Measurements from ENCODE around the gene ZBTB2.
A peak's percentile ranks its signal among the peaks of the same experiment; 100 is the strongest.
"Not testable (repeated sequence)": the region's sequence is repeated elsewhere in the genome, so short reads cannot be mapped to it uniquely, and the experiment has no call there.

The ZBTB2 gene

DNA sequence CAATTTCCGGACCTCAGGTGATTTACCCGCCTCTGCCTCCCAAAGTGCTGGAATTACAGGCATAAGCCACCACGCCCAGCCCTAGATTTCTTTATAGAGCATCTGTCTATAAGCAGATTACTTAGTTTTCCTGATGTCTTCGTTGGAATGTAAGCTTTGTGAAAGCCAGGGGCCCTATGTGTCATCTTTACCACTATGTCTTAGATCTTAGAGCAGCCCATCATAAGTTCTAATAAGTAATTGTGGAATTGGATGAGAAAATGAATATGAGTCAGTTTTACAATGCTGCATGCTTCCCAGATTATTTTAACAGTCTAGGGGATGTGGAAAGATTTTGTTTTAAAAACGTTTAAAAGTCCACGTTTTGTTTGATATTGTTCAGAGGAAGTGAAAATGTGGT is 9.1 kb upstream of the ZBTB2 start:
- DNase-seq: no peak

DNA sequence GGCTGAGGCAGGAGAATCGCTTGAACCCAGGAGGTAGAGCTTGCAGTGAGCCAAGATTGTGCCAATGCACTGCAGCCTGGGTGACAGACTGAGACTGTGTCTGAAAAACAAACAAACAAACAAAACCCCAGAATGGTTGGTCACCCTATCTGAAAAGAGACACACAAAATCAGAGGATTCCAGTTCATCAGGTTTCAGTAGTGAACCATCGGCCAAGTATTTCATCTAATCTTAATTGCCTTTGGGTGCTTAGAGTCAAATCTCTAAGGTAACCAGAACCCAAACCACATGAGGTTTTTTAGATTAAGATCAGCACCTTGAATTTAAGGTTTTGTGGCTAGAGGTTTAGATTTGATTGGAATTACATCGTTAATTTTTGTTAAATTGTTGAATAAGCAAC is 8.3 kb upstream of the ZBTB2 start:
- no peak for DNase-seq

DNA sequence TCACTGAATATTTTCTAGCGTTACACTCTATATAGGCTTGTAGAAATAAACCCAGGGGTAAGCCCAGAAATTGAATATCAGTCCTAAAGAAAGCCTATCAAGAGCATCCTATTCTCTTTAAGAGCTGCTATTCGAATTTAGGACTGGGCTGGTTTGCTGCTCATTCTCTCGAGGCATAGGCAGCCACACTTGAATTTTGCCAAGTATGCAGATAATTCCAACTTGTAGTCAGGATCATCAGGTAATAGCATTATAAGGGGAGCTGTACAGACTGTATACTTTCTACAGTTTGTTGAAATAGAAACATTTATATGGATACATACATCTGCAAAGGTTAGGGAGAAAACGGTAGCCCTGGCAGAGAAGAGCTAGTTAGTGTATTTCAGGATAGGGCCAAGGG is 2.1 kb upstream of the ZBTB2 start:
- no peak for DNase-seq

DNA sequence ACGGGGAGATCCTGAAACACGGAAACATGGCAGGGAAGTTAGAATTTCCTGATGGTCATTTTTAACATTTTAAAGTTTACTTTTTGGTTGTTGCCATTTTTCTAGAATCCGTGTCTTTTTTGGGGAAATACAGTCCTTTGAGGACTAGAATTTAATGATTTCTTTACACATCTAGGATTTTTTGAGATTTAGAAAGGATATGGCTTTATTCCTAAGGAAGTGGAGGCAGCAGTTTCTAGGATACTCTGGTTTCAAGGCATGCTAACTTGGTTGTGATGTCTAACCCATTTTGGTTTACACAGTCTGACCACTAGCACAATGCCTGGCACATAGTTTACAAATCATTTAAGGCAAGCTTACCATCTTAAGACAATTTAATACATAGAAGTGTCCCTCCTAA is 1.1 kb upstream of the ZBTB2 start:
- DNase-seq: no peak

DNA sequence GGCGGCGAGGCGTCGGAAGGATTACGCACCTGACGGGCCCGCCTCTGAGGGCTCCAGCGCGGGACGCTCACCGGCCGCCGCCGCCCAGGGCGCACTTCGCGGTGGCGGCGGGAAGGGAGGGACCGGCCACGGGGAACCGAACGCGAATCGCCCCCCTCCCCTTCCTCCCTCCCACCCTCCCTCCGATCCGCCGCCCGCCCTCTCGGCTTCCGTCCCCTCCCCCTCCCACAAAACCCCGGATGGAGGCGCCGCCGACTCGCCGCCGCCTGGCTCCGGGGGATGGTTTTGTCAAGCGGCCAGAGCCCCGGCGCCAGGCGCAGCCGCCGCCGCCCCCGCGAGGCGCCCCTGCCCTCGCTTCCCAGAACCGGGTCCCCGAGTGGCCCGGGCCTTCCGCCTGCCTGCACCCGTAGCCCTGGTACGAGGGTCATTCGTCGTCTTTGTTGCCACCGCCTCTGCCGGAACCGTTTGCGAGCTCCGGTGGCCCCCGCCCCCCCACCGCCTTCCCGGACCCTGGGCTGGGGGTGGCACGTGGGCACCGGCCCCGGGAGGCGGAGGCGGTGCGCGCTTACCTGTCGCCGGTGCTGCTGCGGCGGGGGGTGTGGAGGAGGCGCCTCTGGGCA is 398 bp downstream of the ZBTB2 start:
- DNase-seq: no peak

DNA sequence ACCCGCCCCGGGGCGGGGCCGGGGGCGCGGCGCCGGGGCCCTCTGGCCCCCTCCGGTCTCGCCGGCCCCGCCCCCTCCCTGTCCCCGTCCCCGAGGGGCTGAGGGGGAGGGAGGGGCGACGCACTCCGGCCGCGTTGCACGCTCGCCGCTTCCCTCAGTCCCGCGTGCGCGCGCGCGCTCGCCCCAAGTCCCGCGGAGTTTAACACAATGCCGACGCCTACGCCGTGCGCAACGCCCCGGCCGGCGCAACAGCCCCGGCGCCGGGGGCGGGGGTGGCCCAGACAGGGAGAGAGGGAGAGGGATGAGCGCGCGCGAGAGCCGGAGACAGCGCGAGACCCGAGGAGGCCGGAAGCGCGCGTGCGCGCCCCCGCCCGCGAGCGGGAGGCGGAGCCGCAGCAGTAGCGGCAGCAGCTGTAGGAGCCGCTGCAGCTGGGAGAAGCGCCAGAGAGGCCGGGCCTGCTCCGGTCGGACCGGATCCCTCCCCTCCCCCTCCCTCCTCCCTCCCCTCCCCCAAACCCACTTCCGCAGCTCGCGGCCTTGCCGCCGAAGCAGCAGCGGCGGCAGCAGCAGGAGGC is 996 bp downstream of the ZBTB2 start:
- DNase-seq: peak; percentile 70

DNA sequence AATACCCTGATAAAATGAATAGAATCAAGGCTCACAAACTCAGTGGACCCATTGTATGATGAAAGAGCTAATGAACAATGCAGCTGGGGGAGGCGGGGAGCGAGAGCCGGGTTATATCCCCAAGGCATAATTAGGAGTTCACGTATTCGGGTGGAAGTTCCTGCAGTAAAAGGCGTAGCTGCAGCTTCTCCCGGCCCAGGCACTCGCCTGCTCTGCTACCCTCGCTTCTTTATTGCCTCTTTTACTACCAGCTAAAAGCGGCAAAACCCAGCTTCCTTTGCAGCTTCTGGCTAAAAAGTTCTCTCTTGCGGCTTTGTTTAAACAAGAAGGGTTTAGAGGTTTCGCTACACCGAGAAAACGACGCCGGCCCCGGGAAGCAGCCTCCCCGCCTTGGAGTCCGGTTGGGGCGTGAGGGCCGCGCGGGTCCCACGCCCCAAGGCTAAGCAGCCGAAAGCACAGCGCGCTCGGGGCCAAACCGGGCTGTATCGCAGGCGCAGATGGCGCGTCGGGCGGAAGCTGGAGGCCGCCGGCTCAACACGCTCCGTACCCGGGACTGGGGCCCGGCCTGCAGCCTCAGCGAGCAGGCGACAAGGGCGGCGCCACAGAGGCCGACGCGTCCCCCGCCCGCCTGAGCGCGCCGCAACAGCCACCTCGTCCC is 1.6 kb downstream of the ZBTB2 start:
- peak; percentile 14 for DNase-seq

DNA sequence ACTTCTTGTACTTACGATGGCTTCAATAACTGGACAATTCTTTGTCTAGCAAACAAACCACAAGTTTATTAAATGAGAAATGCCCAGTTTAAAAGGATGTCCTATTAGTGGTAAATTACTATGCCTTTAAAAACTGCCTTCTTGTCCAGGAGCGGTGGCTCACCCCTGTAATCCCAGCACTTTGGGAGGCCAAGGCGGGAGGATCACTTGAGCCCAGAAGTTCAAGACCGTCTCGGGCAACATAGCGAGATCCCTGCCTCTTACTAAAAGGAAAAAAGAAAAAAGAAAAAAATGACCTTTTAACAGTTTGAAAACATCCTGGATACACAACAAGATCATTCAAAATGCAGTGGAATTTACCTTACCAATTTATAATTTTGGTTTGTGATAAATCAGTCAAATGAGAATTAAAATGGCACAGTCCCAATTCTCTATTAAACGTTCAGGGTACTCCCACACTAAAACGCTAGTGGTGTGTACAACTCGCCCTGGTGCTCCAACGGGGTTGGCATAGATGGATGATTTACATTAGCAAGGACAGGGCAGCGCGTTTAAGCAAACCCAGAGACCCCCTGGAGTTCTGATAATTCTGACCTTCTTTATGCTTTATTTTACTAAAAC is 2.3 kb downstream of the ZBTB2 start:
- no peak for DNase-seq

DNA sequence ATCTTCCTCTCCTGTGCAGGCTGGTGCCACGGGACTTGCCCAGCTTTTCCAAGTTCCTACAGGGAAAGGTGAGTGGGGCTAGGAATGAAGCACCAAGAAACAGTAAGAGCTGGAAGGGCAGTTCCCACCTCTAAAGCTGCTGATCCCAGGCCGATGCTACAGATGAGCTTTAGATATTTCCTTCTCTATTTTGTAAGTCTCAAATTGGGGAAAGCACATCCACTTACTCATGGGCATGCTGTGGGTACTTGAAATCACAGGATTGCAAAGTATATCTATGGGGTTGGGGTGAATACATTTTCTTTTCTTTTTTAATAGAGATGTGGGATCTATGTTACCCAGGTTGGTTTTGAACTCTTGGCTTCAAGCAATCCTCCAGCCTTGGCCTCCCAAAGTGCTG is 3.1 kb downstream of the ZBTB2 start:
- DNase-seq: no peak

DNA sequence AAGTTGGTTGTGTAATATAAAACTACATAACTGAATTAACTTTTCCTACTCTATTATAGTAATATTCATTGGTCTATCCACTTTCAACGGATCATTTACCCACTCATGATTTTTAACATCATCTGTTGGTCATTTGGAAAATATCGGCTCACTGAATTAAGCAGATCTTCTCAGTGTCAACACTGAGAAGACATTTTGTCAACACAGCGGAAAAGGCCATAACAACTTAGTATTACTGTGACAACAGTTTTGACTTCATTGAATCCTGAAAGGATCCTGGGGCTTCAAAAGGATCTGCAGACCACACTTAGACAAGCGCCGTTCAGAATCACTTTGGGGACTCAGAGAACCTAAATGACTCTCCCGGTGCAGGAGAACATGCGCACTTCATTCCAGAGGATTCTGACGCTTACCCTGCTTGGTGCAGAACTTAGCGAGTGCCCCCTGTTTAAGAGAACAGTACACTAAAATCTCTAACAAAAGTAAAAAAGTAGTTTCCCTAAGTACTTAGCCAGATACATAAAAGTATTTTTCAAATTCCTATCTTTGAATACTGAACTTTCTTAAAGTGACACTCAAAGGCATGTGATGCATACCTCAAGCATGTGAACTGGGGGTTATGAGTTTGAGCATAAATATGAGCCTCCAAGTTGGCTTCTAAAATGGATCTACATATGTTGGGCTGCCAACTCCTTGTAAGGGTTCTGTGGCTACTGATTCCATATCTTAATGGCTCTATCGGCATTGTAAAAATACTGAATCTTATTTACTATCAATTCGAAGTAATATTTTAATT is 4.0 kb downstream of the ZBTB2 start:
- DNase-seq: no peak

DNA sequence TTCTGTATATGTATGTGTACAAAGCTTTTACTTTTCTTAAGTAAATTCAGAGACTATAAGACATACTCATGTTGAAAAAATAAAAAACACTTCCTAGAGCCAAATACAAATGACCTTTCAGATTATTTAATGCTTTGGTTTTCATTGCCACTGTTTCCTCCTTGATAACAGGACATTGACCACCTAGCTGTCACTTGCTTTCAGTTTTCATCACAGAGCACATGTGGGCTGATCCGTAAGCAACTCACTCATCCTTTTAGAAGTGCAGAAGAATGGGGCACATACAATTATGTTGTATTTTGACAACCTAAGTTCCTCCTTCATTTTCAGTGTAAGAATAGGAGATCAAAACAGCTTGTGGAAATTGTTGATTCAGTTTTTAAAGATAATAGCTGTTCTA is 6.2 kb downstream of the ZBTB2 start:
- no peak for DNase-seq

DNA sequence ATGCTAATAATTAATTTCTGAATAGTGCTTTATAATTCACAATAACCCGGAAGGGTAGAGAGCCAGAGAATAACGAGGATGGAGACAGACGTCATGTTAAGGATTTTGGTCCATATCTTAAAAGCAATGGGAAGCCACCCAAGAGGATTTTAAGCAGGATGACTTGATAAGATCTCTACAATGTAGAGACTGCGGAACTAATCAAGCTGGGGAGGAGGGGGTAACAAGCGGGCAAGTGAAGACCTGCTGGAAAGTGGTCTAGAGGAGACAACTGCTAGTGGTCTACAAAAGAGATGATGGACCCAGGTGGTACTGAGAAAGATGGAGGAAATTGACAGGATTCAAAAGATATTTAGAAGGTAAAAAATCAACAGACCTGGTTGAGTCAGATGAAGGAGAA is 7.2 kb downstream of the ZBTB2 start:
- DNase-seq: no peak

DNA sequence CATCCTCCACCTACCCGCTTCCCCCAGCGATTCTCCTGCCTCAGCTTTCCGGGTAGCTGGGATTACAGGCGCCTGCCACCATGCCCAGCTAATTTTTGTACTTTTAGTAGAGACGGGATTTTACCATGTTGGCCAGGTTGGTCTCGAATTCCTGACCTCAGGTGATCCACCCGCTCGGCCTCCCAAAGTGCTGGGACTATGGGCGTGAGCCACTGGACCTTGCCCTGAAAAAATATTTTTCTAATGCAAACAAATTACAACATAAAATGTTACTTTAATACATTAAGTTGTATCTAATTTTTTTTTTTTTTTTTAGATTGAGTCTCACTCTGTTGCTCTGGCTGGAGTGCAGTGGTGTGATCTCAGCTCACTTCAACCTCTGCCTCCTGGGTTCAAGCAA is 8.7 kb downstream of the ZBTB2 start:
- not testable (repeated sequence) for DNase-seq

DNA sequence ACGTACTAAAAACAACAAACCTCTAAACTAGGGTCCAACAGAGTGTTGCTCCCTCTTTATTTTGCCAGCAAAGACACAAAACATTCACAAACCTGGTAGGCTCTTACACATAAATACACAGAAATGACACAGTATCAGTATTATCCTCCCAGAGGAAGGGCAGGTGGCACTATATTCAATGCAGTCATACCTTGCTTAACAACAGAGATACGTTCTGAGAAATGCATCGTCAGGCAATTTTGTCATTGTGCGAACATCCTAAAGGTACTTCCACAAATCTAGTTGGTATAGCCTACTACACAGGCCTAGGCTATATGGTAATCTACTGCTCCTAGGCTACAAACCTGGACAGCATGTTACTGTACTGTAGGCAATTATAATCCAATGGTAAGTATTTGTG is 9.6 kb downstream of the ZBTB2 start:
- DNase-seq: no peak

DNA sequence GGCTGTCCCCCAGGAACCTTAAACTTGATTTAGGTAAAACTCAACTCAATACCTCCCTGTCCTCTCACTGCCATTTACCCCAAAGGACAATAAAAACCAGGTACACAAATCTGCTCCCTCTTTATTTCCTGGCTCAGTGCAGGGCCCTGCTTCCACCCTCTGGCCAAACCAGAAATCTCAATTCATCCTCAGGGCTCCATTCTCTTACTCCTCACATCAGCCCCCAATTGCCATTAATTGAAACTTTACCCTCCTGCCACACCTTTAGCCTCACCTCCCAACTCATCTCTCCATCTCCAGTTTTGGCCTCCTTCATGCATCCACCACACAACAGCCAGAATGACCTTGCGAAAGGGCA is 10.5 kb downstream of the ZBTB2 start:
- no peak for DNase-seq

DNA sequence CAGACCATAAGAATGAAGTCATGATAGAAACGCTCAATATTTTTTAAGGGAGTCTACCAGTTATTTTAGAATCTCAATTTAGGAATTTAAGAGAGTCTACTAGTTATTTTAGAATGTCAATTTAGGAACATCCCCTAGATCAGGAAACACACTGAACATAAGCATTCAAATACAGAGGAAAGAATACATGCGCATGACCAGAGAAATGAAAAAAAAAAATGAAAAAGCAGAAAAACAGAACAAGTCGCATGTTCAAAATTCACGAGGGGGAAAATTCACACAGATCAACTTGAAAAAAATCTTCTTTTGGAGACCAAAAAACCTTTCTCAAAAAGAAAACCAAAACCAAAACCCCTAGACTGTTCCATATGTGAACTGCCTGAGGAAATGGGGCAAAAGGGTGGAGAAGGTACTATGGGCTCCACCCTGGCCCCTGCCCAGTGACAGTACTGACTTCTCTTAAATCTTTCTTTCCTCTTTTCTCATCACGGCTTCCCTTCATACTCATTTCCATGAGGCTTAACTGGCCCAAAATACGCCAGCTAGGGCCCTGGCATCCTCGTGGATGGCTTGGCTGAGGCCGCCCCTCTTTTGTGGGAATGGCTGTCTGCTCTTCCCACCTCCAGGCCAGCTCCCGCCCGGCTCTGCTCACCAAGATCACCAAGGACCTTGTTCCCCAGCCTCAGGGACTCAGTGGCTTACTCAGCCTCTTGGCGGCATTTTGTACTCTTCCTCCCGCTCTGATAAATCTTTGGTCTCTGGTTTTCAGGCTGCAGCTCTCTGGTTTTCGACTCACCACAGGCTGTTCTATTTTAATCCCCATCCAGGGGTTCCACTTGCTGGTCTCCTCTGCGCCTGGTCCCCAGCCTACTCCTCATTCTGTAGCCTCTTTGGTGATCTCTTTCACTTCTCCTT is 11.2 kb downstream of the ZBTB2 start:
- no peak for DNase-seq

DNA sequence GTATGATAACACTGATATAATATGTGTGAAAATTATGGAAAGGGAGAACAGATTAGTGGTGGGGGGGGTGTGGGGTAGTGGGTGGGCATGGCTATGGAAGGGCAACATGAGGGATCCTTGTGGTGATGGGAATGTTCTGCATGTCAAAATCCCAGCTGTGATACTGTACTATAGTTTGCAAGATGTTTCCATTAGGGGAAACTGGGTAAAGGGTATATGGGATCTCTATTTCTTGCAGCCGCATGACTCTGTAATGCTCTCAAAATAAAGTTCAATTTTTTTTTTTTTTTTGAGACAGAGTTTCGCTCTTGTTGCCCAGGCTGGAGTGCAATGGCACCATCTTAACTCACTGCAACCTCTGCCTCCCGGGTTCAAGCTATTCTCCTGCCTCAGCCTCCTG is 14.3 kb downstream of the ZBTB2 start:
- DNase-seq: no peak

DNA sequence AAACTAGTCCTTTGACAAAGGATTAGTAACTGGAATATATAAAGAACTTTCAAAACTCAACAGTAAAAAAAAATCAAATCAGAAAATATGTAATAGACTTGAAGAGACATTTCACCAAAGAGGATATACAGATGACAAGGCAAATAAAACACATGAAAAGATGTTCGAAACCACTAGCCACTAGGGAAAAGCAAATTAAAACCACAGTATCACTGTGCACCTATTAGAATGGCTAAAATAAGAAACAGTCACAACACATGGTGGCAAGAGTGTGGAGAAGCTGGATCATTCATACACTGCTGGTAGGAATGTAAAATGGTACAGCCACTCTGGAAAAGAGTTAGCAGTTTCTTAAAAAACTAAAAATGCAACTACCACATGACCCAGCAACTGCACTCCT is 14.9 kb downstream of the ZBTB2 start:
- no peak for DNase-seq

DNA sequence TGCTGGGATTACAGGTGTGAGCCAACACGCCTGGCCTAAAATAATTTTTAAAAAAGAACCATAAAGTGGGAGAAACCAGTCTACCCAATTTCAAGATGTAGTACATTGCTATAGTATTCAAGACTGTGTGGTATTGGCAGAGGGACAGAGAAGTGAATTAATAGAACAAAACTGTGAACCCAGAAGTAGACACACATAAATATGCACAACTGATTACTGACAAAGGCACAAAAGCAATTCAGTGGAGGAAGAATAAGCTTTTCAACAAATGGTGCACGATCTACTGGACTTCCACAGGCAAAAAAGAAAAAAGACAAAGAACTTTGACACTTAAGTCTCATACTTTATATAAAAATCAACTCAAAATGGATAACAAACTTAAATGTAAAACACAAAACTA is 15.5 kb downstream of the ZBTB2 start:
- DNase-seq: no peak

DNA sequence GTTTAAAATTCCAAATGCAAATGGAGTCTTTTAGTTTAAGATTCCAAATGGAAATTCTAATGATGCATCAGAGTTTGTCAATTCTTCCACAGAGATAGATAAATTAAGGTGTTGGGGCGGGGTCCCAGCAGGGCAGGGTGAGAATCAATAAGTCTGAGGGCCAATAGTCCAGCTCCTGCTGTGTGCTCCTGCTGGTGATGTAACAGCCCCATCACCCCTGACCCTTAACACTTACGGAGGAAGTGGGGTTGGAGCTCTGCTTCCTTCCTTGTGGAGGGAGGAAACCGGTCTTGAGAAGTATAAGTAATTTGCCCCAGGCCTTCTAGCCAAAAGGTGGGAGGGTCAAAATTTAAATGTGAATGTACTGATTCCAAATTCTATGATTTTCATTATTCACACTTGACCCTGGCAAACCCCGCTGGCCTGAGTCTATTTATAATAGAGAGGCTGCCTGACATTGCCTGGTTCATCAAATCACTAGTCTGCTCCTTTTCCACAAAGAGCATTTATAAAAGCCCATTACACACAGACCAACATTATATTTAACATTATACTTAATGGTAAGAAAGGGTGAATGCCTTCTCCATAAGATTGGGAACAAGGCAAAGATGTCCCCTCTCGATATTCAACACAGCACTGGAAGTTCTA is 17.2 kb downstream of the ZBTB2 start:
- DNase-seq: no peak

DNA sequence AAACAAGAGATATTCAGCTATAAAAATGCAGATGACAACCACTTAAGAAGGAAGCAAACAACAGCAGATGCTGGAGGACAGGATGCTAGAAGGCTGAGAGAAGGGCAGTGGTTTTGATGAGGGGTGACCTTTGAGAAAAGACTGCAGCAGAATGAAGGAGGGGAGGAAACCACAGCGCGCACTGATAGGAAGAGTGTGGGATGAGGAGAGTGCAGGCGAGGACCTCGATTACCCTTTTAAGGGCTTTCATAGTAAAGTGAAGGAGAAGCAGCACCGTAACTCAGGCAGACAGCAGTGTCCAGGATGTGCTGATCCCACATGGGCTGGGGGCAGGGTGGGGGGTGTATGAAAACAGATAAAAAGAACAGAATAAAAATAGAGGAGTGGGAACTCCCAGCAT is 19.2 kb downstream of the ZBTB2 start:
- no peak for DNase-seq

DNA sequence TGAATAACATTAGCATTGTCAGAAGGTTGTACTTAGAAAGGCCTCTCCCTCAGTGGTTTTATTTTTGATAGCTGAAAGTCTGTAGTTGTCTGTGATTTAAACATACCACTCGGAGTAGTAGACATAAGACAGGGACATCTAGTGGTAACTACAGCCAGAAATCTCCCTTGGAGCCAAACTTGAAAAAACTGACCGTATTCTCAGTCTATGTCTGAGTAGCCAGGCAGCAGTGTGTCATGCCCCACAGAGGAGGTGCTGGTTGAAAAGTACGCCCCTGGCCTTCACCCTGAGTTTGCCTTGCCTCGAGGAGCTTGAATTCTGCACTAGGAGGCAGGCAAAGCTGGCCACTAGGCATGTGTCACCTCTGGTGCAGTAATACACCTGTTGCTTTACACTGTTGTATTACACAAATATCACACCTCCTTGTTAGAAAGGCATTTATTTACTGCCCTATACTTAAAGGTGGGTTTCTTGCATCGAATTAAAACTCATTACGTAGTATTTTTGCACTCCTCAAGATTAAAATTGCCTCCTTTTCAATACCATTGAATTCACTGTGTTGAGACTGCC is 20.8 kb downstream of the ZBTB2 start:
- DNase-seq: no peak
